WTC11 (cell line): ENCODE data around the gene RHOB.

ENCODE experiments used
- CREB1 ChIP-seq: sonication (generic); formaldehyde crosslinking; IDR thresholded peaks from 2 replicates; pipeline ENCODE4 v1.8.0; 2023; ENCODE audit warnings: mild to moderate bottlenecking, missing genetic modification reagents
- CREM ChIP-seq: sonication (generic); formaldehyde crosslinking; IDR thresholded peaks from 2 replicates; pipeline ENCODE4 v1.8.1; 2022; ENCODE audit warnings: mild to moderate bottlenecking, missing genetic modification reagents, moderate library complexity
- CTCF ChIP-seq: fragments of 200-600 bp; IDR thresholded peaks from 2 replicates; pipeline ENCODE4 v1.8.0; 2022; ENCODE audit warnings: antibody characterized with exemption
- ESRRA ChIP-seq: sonication (generic); formaldehyde crosslinking; IDR thresholded peaks from 2 replicates; pipeline ENCODE4 v1.8.1; 2022; ENCODE audit warnings: mild to moderate bottlenecking, missing genetic modification reagents, borderline replicate concordance
- ETV6 ChIP-seq: sonication (generic); formaldehyde crosslinking; IDR thresholded peaks from 2 replicates; pipeline ENCODE4 v1.8.1; 2022; ENCODE audit warnings: mild to moderate bottlenecking, missing genetic modification reagents
- FOXP4 ChIP-seq: sonication (generic); formaldehyde crosslinking; IDR thresholded peaks from 2 replicates; pipeline ENCODE4 v1.8.0; 2022; ENCODE audit warnings: mild to moderate bottlenecking, missing genetic modification reagents
- GRHL2 ChIP-seq: fragments of 250-450 bp; sonication (Bioruptor Pico); IDR thresholded peaks from 2 replicates; pipeline ENCODE4 v1.8.0; 2022; ENCODE audit warnings: mild to moderate bottlenecking, moderate library complexity; ENCODE audit not compliant: insufficient replicate concordance, severe bottlenecking
- RELA ChIP-seq: sonication (generic); formaldehyde crosslinking; IDR thresholded peaks from 2 replicates; pipeline ENCODE4 v1.8.1; 2022; ENCODE audit warnings: missing genetic modification reagents, mild to moderate bottlenecking, borderline replicate concordance
- TEAD1 ChIP-seq: sonication (generic); formaldehyde crosslinking; IDR thresholded peaks from 2 replicates; pipeline ENCODE4 v1.8.0; 2022; ENCODE audit warnings: mild to moderate bottlenecking, missing genetic modification reagents
- USF2 ChIP-seq: sonication (generic); formaldehyde crosslinking; IDR thresholded peaks from 2 replicates; pipeline ENCODE4 v1.8.1; 2023; ENCODE audit warnings: mild to moderate bottlenecking, missing genetic modification reagents, moderate library complexity

GRCh38 chr2:20467789-20468548 lies 21.1 kb downstream of the RHOB start:
- TF ChIP-seq CREM (CRISPR knock-in tag), result no peak
- TF ChIP-seq ETV6 (CRISPR knock-in tag), result no peak
- no peak for TF ChIP-seq USF2 (CRISPR knock-in tag)
- TF ChIP-seq ESRRA (CRISPR knock-in tag), result no peak
- TF ChIP-seq CTCF, result no peak
- TF ChIP-seq RELA (CRISPR knock-in tag), result no peak
- no peak for TF ChIP-seq TEAD1 (CRISPR knock-in tag)
- TF ChIP-seq GRHL2, result no peak
- no peak for TF ChIP-seq CREB1 (CRISPR knock-in tag)
- no peak for TF ChIP-seq FOXP4 (CRISPR knock-in tag)
